Stomach (tissue), 9 donors: ENCODE results near the gene C1orf159. TPM values are rescaled to one million over a fixed set of nuclear protein-coding genes. Genes with fewer than 3 reads are reported as not detected.

Experiments used
- DNase-seq, 2 donors: peaks; one replicate each; pipeline versions ENCODE4 v3.0.0 to v3.0.0-alpha.2; 2013 to 2019
- H3K27ac ChIP-seq, 5 donors: fragments of 200-600 bp in 4 of 5; sonication (generic) in 4 of 5; one replicate each; pipeline ENCODE4 v1.5.1; 2013 to 2019; ENCODE audit warnings: mild to moderate bottlenecking in 1 of 5, moderate library complexity in 1 of 5
- H3K27me3 ChIP-seq, 3 donors: fragments of 200-600 bp; sonication (generic); one replicate each; pipeline ENCODE4 v1.5.1; 2017 to 2019; ENCODE audit warnings: mixed run types in 1 of 3
- H3K36me3 ChIP-seq, 4 donors: fragments of 200-600 bp; sonication (generic); 1 replicate in 3 of 4; 2 replicates in 1 of 4; pipeline ENCODE4 v1.5.1; 2016 to 2019
- H3K4me1 ChIP-seq, 4 donors: fragments of 200-600 bp; sonication (generic); one replicate each; pipeline ENCODE4 v1.5.1; 2016 to 2019
- H3K4me3 ChIP-seq, 4 donors: fragments of 200-600 bp; sonication (generic) in 3 of 4; one replicate each; pipeline ENCODE4 v1.5.1; 2016 to 2019; ENCODE audit warnings: mild to moderate bottlenecking in 1 of 4
- H3K9me3 ChIP-seq, 4 donors: fragments of 200-600 bp; sonication (generic); one replicate each; pipeline ENCODE4 v1.5.1; 2016 to 2019
- EP300 ChIP-seq: sonication (generic); formaldehyde crosslinking; IDR thresholded peaks from one replicate; pipeline ENCODE4 v1.6.1; 2017; ENCODE audit warnings: antibody characterized with exemption
- POLR2A ChIP-seq, 4 donors: fragments of 450-650 bp; IDR thresholded peaks; one replicate each; pipeline ENCODE4 v1.6.1; 2016; ENCODE audit warnings: antibody characterized with exemption in 4 of 4, control low read depth in 2 of 4, mild to moderate bottlenecking in 1 of 4, moderate library complexity in 1 of 4
- POLR2AphosphoS5 ChIP-seq, 3 donors: sonication (generic); formaldehyde crosslinking; IDR thresholded peaks; one replicate each; pipeline ENCODE4 v1.6.1; 2016; ENCODE audit warnings: antibody characterized with exemption in 3 of 3
- WGBS, 5 donors: extraction: QIAGEN DNeasy Blood & Tissue Kit in 3 of 5; methylation state at CpG; one replicate each; pipeline versions ENCODE4 v1.1.5 to v1.1.7; 2013 to 2018; 5-methylcytosine and 5-hydroxymethylcytosine counted together
- intact Hi-C: fragments of 100-400 bp; cut with DNase I; formaldehyde crosslinking; loops from one replicate; pipeline ENCODE4 v1.15.1; 2023; ENCODE audit warnings: low total_unique reads
- polyA plus RNA-seq, 3 donors: library from polyadenylated mRNA; stranded (reverse); fragments of 200-250 nt; gene quantifications; one replicate each; pipeline ENCODE4 v1.2.3, GENCODE V29; 2013
- total RNA-seq, 5 donors: library from RNA; depleted of rRNA; stranded (reverse); fragments of >200 nt; gene quantifications; one replicate each; pipeline versions ENCODE4 v1.1.0 to v1.2.3, GENCODE V29; 2014 to 2016
- TF ChIP-seq, protein P1 (sequence below), 7 experiments: fragments of 450-650 bp in 4 of 7; fragments of 200-600 bp in 3 of 7; sonication (generic) in 3 of 7; IDR thresholded peaks; one replicate each; pipeline ENCODE4 v1.5.1; 2016 to 2019; ENCODE audit warnings: antibody characterized with exemption in 7 of 7, control low read depth in 2 of 7, mild to moderate bottlenecking in 1 of 7
- donor health status: healthy with polysubstance abuse.
- donor health status: Bipolar disorder and iron deficiency.
- donor health status: healthy.

The C1orf159 gene
- total and polyA plus RNA-seq, 8 donors = 10.2 to 67.0 (median 18.5) TPM

DNA sequence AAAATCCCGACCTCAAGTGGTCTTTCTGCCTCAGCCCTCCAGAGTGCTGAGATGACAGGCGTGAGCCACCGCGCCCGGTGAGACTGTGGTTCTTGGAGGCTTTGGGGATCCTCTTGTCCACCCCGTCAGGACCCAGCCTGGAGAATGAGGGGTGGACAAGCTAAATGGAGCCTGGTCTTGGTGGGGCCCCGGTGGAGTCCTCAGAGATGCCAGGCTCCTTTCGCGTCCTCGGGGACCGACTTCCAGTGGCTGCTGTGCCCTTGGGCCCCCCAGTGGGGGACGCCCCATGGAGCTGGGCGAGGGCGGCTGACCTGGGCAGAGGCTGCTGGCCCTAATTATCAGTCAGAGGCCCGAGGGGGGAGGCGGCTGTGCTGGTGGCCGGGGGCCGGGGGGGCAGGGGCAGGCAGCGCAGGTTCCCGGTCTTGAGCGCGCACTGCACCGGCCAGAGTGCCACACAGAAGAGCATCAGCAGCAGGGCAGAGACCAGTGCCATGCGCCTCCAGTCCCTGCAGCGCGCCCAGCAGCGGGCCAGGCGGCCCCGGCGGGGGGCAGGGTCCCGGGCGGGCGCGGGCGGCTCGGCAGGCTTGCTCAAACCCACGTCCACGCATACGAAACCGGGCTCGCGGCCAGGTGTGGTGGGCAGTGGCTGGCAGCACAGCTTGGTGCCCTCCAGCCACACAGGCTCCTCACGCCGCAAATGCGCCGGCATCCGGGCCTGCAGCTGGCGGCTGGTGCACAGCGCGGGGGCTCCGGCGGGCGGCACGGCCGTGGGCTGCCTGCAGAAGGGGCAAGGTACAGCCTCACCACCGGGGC, 44.2 kb downstream of the C1orf159 start:
- no peak for DNase-seq
- intact Hi-C loops = no loop called here
- 83 to 90% (median 89%) methylated on average over 18 to 56 of the region's 56 CpGs for WGBS, 5 donors
- Histone ChIP-seq H3K4me1 (peaks cover 19 to 62% (median 46%) of the 10 kb centered on the region in 4 donors), H3K27me3 (peaks cover 6 to 93% (median 36%) of the 10 kb centered on the region in 3 donors), H3K9me3 (no peaks in the 10 kb centered on the region), H3K36me3 (no peaks in the 10 kb centered on the region), H3K27ac (no peak overlapping the region), H3K4me3 (no peak overlapping the region)
- TF ChIP-seq POLR2AphosphoS5 (IDR thresholded peaks at IDR 0.05) (no peak), EP300 (no peak), POLR2A (IDR thresholded peaks at IDR 0.05) (no peak)
- TF ChIP-seq, protein P1, sequence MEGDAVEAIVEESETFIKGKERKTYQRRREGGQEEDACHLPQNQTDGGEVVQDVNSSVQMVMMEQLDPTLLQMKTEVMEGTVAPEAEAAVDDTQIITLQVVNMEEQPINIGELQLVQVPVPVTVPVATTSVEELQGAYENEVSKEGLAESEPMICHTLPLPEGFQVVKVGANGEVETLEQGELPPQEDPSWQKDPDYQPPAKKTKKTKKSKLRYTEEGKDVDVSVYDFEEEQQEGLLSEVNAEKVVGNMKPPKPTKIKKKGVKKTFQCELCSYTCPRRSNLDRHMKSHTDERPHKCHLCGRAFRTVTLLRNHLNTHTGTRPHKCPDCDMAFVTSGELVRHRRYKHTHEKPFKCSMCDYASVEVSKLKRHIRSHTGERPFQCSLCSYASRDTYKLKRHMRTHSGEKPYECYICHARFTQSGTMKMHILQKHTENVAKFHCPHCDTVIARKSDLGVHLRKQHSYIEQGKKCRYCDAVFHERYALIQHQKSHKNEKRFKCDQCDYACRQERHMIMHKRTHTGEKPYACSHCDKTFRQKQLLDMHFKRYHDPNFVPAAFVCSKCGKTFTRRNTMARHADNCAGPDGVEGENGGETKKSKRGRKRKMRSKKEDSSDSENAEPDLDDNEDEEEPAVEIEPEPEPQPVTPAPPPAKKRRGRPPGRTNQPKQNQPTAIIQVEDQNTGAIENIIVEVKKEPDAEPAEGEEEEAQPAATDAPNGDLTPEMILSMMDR (IDR thresholded peaks at IDR 0.05) = no peak

DNA sequence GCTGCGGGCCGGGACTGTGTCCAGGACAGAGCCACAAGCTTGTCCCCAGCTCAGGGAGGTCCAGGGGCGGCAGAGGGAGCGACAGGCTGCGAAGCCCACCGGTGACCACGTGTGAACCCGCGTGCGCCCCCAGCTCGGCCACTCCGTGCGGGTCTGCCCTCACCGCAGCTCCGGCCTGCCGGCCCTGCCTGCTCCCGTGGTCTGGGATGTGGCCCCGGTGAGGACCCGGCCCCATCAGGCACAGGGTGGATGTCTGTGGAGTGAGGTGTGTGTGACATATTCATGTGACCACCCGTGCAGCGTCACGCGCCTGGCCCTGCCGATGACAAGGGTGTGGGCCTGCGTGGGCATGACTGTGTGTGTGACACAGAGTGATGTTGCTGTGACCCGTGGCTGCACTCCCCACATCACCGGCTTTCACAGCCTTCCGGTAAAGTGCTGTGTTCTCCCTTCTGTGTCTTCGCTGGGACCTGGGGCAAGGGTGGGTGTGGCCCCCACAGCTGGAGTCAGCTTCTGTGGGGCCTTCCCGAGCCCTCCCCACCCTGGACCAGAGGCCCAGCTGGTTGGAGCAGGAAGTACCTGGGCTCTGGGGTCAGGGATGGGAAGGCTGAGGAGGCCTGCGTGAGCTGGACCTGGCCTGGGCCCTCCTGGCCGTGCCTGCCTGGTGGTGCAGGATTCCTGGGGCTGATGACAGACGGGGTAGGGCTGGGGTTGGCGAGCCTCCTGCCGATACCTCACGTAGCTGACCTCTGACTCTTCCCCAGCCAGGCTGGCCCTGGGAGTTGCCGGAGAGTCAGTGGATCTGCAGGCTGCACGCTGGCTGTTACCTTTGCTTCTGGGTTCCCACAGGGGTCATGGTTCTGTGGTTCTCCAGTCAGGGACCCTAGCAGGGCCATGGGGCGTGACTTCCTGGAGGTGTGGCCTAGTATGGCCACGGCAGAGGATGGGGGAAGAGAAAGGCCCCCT, 45.9 kb downstream of the C1orf159 start:
- no peak for TF ChIP-seq POLR2AphosphoS5 (IDR thresholded peaks at IDR 0.05)
- TF ChIP-seq EP300 = no peak
- TF ChIP-seq, protein P1 (IDR thresholded peaks at IDR 0.05) = no peak
- no peak for TF ChIP-seq POLR2A (IDR thresholded peaks at IDR 0.05)
- Histone ChIP-seq H3K4me1 (peaks cover 19 to 63% (median 43%) of the 10 kb centered on the region in 4 donors), H3K9me3 (no peaks in the 10 kb centered on the region), H3K36me3 (no peaks in the 10 kb centered on the region), H3K27ac (peak overlapping the region; percentile 77 to 90 (median 86)), H3K27me3 (peaks cover 6 to 92% (median 32%) of the 10 kb centered on the region in 3 donors), H3K4me3 (peak overlapping the region; percentile 42 to 59 (median 54))
- WGBS, 5 donors = 48 to 53% (median 50%) methylated on average over 9 to 40 of the region's 40 CpGs
- peak in 1 of 2 donors; percentile 55 for DNase-seq
- intact Hi-C loops = no loop called here

DNA sequence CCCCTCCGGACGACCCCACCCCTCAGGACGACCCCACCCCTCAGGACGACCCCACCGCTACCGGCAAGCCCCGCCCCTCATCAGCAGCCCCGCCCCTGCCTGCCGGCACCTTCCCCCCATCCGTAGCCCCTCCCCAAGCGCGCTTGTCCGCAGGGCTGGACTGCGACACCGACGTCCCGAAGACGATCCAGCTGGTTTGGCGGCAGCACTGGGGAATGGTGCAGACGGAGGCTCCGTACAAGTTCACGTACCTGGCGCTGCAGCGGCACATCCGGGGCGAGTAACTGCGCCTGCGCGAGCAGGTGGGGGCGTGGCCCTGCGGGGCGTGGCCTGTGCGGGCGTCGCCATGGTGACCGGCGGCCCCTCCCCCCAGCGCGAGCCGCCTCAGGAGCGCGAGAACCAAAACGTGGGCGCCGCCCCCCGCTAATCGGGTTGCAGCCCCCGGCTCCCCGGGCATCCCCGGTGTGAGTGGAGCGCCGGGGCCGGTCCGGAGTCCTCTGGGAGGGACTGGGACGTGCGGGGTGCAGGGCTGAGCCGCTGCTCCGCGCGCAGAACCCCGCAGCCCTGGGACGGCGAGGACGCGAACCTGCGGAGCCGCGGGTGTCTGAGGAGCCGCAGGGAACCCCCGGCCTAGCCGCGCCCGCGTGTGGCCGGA, 46.7 kb downstream of the C1orf159 start:
- H3K27ac ChIP-seq = peak overlapping the region; percentile 77 to 90 (median 86)
- DNase-seq = peak; percentile 90 to 94
- WGBS, 5 donors = 1 to 20% (median 3%) methylated on average over 1 to 75 of the region's 75 CpGs
- peaks cover 6 to 89% (median 29%) of the 10 kb centered on the region in 3 donors for H3K27me3 ChIP-seq
- peak overlapping the region; percentile 42 to 59 (median 54) for H3K4me3 ChIP-seq
- H3K4me1 ChIP-seq = peaks cover 22 to 63% (median 45%) of the 10 kb centered on the region in 4 donors
- H3K9me3 ChIP-seq = no peaks in the 10 kb centered on the region
- TF ChIP-seq EP300 (no peak), POLR2AphosphoS5 (IDR thresholded peaks at IDR 0.05) (peak; percentile 40 to 91 (median 77)), POLR2A (IDR thresholded peaks at IDR 0.05) (no peak)
- H3K36me3 ChIP-seq = no peaks in the 10 kb centered on the region
- intact Hi-C loops = no loop called here

DNA sequence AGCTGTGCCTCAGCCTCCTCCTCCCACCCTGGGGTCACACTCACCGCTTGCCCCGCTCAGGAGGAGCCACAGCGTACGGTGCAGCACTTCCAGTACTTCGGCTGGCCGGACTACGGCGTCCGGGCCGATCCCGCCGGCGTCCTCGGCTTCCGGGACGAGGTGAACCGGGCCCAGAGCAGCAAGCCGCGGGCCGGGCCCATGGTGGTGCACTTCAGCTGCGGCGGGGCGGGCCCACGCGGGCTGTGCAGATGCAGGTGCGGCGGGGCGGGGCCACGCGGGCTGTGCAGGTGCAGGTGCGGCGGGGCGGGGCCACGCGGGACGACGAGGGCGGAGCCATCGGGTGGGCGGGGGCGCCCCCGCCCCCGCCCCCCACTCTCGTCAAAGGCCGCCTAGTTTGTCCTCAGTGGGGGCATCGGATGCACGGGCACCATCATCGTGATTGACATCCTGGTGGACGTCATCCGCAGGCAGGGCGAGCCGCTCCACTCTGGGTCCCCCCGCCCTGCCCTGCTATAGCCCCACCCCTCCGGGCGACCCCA, 47.3 kb downstream of the C1orf159 start:
- DNase-seq = peak; percentile 89 to 91
- intact Hi-C loops = no loop called here
- Histone ChIP-seq H3K4me1 (peaks cover 28 to 67% (median 51%) of the 10 kb centered on the region in 4 donors), H3K36me3 (no peaks in the 10 kb centered on the region), H3K27me3 (peaks cover 6 to 89% (median 35%) of the 10 kb centered on the region in 3 donors), H3K27ac (peak overlapping the region; percentile 77 to 90 (median 86)), H3K4me3 (peak overlapping the region; percentile 42 to 59 (median 54)), H3K9me3 (no peaks in the 10 kb centered on the region)
- TF ChIP-seq POLR2A (IDR thresholded peaks at IDR 0.05) = no peak
- TF ChIP-seq POLR2AphosphoS5 (IDR thresholded peaks at IDR 0.05) = peak in 1 of 3 donors; percentile 37
- WGBS, 5 donors = 0 to 2% (median 1%) methylated on average over 17 to 54 of the region's 55 CpGs
